Measurements from ENCODE around the gene PTPRJ.

PTPRJ gene

DNA sequence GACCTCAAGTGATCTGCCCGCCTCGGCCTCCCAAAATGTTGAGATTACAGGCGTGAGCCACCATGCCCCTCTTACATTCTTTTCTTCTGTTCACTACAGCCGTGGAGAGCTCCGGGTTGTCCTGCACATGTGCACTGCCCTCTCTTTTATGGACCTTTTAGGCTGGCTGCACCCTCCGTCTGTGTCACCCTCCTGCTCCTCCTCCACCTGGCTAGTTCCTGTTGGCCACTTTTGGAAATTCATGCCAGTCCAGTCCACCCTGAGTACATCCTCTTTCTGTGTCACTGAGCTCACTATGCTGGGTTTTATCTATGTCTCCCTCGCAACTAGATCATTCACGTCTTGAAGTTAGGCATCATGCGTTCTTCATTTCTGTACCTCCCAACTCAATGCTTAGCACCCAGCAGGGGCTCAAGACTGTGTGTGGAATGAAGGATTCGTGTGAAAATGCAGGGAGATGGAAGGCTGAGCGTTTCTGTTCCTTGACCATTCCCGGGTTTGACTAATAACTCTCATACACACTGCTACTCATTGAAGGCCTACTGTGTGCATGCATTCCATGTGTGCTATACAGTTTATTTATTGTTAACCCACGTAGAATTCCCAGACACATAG, 60.6 kb downstream of the PTPRJ start:
- no peak for DNase-seq (ENCODE audit: low spot score)

DNA sequence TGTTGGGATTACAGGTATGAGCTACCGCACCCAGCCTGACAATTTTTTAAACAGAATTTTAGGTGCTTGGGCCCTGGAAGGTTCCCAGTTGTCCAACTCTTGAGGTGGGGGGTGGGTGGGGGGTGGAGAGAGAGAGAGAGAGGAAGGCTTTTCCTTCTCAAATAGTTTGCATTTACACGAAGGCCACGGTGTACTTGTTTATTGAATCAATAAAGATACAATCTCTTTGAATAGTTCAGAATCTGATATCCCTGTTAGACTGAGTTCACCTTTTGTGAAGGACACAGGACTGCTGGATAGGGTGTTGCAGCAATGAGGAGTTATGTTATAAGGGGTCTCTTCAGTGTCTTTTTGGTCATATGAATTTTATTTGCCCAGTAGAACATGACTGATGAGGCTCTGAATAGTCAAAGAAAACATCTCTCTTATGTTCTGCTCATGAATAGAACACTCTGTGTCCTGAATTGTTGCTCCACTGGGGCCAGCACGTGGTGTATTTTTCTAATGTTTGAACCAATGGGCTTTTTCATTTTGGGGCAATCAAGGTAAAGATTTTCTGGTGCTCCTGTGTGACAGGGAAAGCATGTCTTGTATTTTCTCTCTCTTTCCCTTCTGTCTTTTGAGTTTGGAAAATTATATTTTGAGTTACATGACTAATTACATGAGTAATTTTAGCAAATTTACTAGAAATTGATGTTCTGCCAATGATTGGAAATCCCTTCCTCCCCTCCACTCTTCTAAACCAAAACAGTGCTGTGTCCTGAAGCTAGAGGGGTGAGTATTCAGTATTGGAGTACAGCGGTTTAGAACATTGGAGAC, 61.7 kb downstream of the PTPRJ start:
- DNase-seq (ENCODE audit: low spot score): no peak

GRCh38 chr11:48043111-48043990, 63.0 kb downstream of the PTPRJ start:
- DNase-seq (ENCODE audit: low spot score): no peak

DNA sequence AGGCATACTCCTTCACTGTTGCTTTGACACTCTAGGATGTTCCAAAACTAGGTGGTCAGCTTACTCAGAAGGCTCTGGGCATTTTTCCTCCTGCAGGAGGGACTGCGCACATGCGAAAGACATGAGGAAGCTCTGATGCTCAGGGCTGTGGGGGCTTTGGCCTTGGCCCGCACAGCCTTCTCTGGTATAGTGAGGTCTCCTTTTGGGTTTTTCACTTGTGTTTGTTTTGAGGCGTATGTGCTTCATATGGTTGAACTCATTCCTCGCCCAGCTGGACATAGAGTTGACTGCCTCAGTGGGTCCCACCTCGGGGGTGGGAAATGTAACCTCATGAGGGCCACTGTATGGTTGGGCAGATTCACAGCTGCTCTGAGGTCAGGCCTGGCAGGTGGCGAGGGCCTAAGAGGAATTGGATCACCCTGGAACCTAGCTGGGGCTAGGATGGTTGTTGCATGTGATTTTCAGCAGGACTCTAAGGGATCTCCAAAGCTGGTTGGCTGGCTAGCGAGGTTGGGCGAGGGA, 63.7 kb downstream of the PTPRJ start:
- DNase-seq (ENCODE audit: low spot score): no peak

- DNase-seq (ENCODE audit: low spot score): no peak
Measured at GRCh38 chr11:48044577-48044976, 64.2 kb downstream of the PTPRJ start.

DNA sequence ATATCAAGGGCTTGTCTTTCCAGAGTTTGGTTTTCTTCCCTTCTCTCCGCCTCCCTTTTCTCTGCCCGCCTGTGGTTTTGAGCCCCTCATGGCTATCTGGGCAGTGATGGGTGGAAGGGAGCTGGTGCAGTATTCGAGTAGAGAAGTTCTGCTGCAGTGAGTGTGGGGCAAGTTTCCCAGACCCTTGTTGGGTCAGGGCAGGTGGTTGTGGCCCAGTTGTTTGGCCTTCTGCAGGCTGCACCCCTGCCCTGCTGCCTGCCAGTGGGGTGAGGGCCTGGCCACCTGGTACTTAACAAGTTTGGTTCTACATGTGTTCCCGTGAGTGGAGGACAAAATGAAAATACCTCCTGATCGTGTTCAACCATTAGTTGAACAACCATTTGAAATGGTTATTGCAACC, 65.2 kb downstream of the PTPRJ start:
- no peak for DNase-seq (ENCODE audit: low spot score)

DNA sequence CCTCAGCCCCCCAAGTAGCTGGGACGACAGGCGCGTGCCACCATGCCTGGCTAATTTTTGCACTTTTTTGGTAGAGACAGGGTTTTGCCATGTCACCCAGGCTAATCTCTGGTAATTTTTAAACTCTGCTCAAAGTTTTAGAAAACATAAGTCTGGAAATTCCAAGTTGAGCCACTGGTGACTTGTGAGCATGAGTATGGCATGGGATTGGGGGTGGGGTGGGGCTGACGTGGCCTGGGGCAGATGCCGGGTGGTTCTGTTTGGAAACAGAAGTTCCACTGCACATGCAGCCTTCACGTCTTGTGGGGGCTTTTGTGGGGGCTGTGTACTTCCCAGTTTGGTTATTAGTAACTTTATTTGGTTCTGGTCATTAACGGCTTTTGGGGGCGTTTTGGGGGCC, 67.3 kb downstream of the PTPRJ start:
- DNase-seq (ENCODE audit: low spot score): no peak

DNA sequence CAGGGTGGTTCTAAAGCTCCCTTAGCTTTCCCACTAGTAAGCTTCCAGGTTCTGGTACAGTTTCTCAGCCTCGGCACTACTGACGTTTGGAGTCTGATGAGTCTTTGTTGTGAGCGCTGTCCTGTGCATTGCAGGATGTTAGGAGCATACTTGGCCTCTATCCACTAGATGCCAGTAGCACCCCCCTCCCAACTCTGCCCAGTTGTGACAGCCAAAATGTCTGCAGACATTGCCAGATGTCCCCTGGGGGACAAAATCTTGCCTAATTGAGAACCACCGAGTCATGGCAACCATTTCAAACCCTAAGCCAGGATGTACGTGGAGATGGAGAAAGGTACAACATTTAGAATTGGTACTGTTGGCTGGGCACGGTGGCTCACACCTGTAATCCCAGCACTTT, 68.7 kb downstream of the PTPRJ start:
- DNase-seq (ENCODE audit: low spot score): no peak

- no peak for DNase-seq (ENCODE audit: low spot score)
Measured at GRCh38 chr11:48050304-48050703, 69.9 kb downstream of the PTPRJ start.

- no peak for DNase-seq (ENCODE audit: low spot score)
Measured at GRCh38 chr11:48051217-48051830, 71.0 kb downstream of the PTPRJ start.

DNA sequence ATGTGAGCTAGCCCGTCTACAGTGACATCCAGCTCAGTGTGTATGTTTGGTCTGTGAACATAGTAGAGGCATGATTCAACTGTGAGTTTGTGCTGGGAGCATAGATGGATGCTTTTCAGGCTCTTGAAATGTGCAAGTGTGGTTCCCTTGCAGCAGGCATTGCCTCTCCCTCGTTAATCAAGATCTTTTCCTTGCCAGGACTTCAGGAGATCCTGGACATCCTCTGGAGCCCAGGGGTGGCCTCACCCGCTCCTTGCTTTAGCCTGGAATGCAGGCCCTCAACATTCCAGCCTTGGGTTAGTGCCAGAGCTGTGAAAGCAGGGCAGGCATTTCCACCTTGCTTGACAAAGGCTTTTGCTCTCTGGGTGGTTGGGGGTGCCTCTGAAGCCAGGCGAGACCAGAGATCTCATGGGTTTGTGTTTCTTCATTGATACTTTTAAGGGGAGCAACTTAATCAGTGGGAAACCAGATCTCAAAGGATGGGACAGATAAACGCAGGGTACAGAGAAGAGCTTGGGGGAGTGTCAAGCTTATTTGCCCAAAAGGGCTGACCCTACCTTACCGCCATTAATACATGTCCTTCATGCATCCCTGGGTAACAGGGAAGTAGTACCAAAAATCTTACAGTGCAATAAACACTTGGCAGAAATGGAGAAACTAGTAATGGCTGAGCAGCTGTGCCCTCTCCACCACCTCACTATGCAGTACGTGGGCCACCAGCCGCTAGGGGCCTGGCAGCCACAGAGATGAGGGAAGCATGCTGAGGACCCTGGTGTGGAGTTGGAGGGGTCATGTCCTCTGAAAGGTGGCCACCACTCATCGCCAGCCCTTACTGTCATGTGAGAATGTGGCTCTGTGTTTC, 72.1 kb downstream of the PTPRJ start:
- peak; percentile 63 for DNase-seq (ENCODE audit: low spot score)

DNA sequence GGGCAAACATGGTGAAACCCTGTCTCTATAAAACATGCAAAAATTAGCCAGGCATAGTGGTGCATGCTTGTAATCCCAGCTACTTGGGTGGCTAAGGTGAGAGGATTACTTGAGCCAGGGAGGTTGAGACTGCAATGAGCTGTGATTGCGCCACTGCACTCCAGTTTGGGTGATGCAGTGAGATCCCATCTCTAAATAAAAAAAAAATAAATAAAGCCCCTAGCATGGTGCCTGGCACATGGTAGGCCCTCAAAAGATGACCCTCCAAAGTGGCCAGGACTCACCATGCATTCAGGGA, 74.6 kb downstream of the PTPRJ start:
- DNase-seq (ENCODE audit: low spot score): no peak

GRCh38 chr11:48055292-48056132, 75.2 kb downstream of the PTPRJ start:
- no peak for DNase-seq (ENCODE audit: low spot score)

DNA sequence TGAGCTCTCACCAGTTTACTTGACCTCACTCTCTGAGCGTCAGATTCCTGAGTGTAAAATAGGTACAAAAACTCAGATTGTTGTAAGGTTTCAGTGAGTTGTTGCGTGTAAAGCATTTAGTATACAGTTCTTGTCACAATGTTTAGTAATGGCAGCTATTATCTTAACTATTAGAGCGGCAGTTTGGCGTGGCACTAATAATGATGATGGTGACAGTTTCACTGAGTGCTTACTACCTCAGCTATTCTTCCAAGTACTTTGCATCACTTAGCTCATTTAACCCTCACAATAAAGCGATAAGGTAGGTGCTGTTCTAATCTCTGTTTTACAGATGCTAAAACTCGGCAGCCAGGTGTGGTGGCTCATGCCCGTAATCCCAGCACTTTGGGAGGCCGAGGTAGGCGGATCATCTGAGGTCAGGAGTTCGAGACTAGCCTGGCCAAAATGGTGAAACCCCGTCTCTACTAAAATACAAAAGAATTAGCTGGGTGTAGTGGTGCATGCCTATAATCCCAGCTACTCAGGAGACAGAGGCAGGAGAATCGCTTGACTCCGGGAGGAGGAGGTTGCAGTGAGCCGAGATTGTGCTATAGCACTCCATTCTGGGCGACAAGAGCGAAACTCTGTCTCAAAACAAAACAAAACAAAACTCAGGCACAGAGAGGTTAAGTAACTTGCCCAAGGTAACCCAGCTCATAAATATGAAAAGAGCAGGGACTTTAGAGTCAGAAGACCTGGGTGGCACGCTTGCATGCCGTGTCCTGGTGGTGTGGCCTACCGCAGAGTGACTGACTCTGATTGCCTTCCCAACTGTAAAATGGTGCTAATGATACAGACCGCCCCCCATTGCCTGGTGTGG, 76.2 kb downstream of the PTPRJ start:
- no peak for DNase-seq (ENCODE audit: low spot score)

DNA sequence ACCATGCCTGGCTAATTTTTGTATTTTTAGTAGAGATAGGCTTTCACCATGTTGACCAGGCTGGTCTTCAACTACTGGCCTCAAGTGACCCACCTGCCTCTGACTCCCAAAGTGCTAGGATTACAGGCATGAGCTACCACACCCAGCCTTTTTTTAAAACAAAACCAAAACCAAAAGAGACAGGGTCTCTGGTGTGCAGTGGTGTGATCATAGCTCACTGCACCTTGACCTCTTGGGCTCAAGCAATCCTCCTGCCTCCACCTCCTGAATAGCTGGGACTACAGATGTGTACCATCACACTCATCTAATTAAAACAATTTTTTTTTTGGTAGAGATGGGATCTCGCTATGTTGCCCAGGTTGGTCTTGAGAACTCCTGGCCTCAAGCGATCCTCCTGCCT, 77.7 kb downstream of the PTPRJ start:
- no peak for DNase-seq (ENCODE audit: low spot score)

- no peak for DNase-seq (ENCODE audit: low spot score)
Measured at GRCh38 chr11:48058788-48059187, 78.4 kb downstream of the PTPRJ start.

GRCh38 chr11:48062649-48063048, 82.3 kb downstream of the PTPRJ start:
- no peak for DNase-seq (ENCODE audit: low spot score)

GRCh38 chr11:48063424-48063978, 83.1 kb downstream of the PTPRJ start:
- DNase-seq (ENCODE audit: low spot score): no peak

GRCh38 chr11:48064306-48064705, 83.9 kb downstream of the PTPRJ start:
- no peak for DNase-seq (ENCODE audit: low spot score)
